HepG2 (cell line): ENCODE results near the gene SALL4. TPM values are rescaled to one million over a fixed set of nuclear protein-coding genes. Genes with fewer than 3 reads are reported as not detected.

Source experiments
- AHR ChIP-seq: IDR thresholded peaks from 2 replicates; pipeline ENCODE4 v1.6.1; 2018; ENCODE audit warnings: missing genetic modification reagents, missing compliant biosample characterization
- GATAD2A ChIP-seq: IDR thresholded peaks from 2 replicates; pipeline ENCODE4 v1.6.1; 2016
- KDM5A ChIP-seq: fragments of 200-600 bp; sonication (generic); IDR thresholded peaks from 2 replicates; pipeline ENCODE4 v1.7.0; 2018; ENCODE audit warnings: antibody characterized with exemption, mild to moderate bottlenecking, low read length, borderline replicate concordance
- KLF6 ChIP-seq: IDR thresholded peaks from 2 replicates; pipeline ENCODE4 v1.8.0; 2016; ENCODE audit warnings: missing biosample characterization, missing genetic modification reagents
- MAFF ChIP-seq: IDR thresholded peaks from 2 replicates; pipeline ENCODE4 v1.6.1; 2011; ENCODE audit warnings: low read depth, low read length, improper control_type of control experiment
- MED13 ChIP-seq: sonication (generic); formaldehyde crosslinking; IDR thresholded peaks from 2 replicates; pipeline ENCODE4 v1.5.0; 2020; ENCODE audit warnings: missing genetic modification reagents
- MTA1 ChIP-seq: sonication (generic); formaldehyde crosslinking; IDR thresholded peaks from 2 replicates; pipeline ENCODE4 v1.4.0; 2020; ENCODE audit warnings: missing genetic modification reagents, mild to moderate bottlenecking, borderline replicate concordance
- RARA ChIP-seq: IDR thresholded peaks from 2 replicates; pipeline ENCODE4 v1.6.1; 2016; ENCODE audit warnings: missing genetic modification reagents, missing compliant biosample characterization
- RFX3 ChIP-seq: IDR thresholded peaks from 2 replicates; pipeline ENCODE4 v1.6.1; 2016; ENCODE audit warnings: missing biosample characterization, missing genetic modification reagents
- ZNF121 ChIP-seq: sonication (generic); formaldehyde crosslinking; IDR thresholded peaks from 2 replicates; pipeline ENCODE4 v1.5.0; 2020; ENCODE audit warnings: mild to moderate bottlenecking, missing genetic modification reagents
- ZNF143 ChIP-seq: sonication (generic); formaldehyde crosslinking; IDR thresholded peaks from 2 replicates; pipeline ENCODE4 v1.4.0; 2020; ENCODE audit warnings: missing genetic modification reagents
- ZNF274 ChIP-seq: sonication (generic); formaldehyde crosslinking; IDR thresholded peaks from 2 replicates; pipeline ENCODE4 v1.5.1; 2020; ENCODE audit warnings: mild to moderate bottlenecking, missing genetic modification reagents
- ZNF382 ChIP-seq: sonication (generic); formaldehyde crosslinking; IDR thresholded peaks from 2 replicates; pipeline ENCODE4 v1.5.0; 2020; ENCODE audit warnings: missing genetic modification reagents, mild to moderate bottlenecking, borderline replicate concordance
- ZNF607 ChIP-seq: sonication (generic); formaldehyde crosslinking; IDR thresholded peaks from 2 replicates; pipeline ENCODE4 v1.5.1; 2020; ENCODE audit warnings: missing genetic modification reagents, mild to moderate bottlenecking, borderline replicate concordance
- ZNF660 ChIP-seq: sonication (generic); formaldehyde crosslinking; IDR thresholded peaks from 2 replicates; pipeline ENCODE4 v1.5.1; 2020; ENCODE audit warnings: mild to moderate bottlenecking, low read depth, missing genetic modification reagents, borderline replicate concordance
- ZNF75D ChIP-seq: sonication (generic); formaldehyde crosslinking; IDR thresholded peaks from 2 replicates; pipeline ENCODE4 v1.8.1; 2023; ENCODE audit warnings: missing genetic modification reagents, mild to moderate bottlenecking, borderline replicate concordance
- polyA plus RNA-seq, 8 experiments: library from polyadenylated mRNA; depleted of rRNA in 3 of 8; stranded (reverse) in 7 of 8; unstranded in 1 of 8; fragments of >200 nt; fragmentation: Illumina TruSeq in 4 of 8; extraction: Trizol in 4 of 8; gene quantifications; 2 replicates each; pipeline versions ENCODE4 v1.2.1 to v1.2.3, GENCODE V29; 2011 to 2016; ENCODE audit warnings: low read depth in 4 of 8, missing spikeins in 1 of 8, mixed read lengths in 1 of 8; ENCODE audit not compliant: insufficient read depth in 1 of 8
- total RNA-seq, 5 experiments: library from RNA; depleted of rRNA; stranded (reverse); fragments of >200 nt; fragmentation: Illumina TruSeq; extraction: Trizol; gene quantifications; 2 replicates each; pipeline ENCODE4 v1.2.3, GENCODE V29; 2016; ENCODE audit warnings: low read depth in 1 of 5
- TF ChIP-seq, protein P1 (sequence below): IDR thresholded peaks from 2 replicates; pipeline ENCODE4 v1.6.1; 2016; ENCODE audit warnings: low read depth, control low read depth
- TF ChIP-seq, protein P2 (sequence below): sonication (generic); formaldehyde crosslinking; IDR thresholded peaks from 2 replicates; pipeline ENCODE4 v1.9.0; 2022; ENCODE audit warnings: low read depth, missing genetic modification reagents
- TF ChIP-seq, protein P3 (sequence below): sonication (generic); formaldehyde crosslinking; IDR thresholded peaks from 2 replicates; pipeline ENCODE4 v1.9.0; 2021; ENCODE audit warnings: missing genetic modification reagents, mild to moderate bottlenecking, borderline replicate concordance
- TF ChIP-seq, protein P4 (sequence below): sonication (generic); formaldehyde crosslinking; conservative IDR thresholded peaks from 2 replicates; pipeline ENCODE4 v1.8.0; 2022; ENCODE audit warnings: low read depth, missing genetic modification reagents
- TF ChIP-seq, protein P5 (sequence below): sonication (generic); formaldehyde crosslinking; IDR thresholded peaks from 2 replicates; pipeline ENCODE4 v1.5.0; 2020; ENCODE audit warnings: mild to moderate bottlenecking, missing genetic modification reagents

Gene SALL4
- total and polyA plus RNA-seq, 2 of the 13 experiments (the other 11 are each of a cell fraction or from before 2014, with no cell fraction given), result 0.33 to 1.8 TPM

DNA sequence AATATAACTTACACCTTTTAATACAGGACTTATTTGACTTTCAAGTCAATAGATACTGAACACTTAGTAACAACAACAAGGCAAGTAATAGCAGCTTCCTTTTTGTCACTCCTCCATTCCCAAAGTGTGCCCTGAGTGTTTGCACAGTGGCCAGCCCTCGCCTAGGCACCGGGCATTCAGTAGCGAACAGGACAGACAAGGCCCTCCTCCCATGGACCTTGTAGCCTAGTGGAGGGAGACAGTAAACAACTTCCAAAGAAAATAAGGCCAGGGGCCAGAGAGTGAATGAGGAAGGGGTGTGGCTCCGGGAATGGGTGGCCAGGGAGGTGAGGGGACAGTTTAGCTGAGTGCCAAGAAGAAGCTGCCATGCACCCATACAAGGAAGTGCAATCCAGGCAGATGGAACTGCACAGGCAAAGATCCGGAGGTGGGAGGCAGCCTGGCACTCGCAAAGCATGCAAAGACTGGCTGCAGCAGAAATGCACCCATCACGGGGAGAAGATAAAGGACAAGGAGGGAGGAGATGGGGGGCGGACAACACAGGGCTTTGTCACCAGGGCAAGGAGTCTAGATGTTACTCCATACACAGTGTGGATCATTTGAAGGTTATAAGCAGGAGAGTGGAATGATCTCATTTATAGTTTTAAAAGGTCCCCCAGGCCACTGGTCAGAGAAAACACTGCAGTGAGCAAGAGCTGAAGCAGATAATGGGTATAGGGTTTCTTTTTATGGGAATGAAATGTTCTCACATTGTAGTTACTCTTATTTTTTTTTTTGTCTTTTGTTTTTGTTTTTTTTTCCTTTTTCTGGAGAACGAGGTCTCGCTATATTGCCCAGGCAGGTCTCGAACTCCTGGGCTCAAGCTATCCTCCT lies 66.4 kb downstream of the SALL4 start (continued):
- TF ChIP-seq ZNF75D (CRISPR knock-in tag) (no peak), GATAD2A (CRISPR knock-in tag) (peak; percentile 64), MTA1 (CRISPR knock-in tag) (0 out of 2 replicates have a peak, but pooled peaks have one; percentile 29), RARA (CRISPR knock-in tag) (peak; percentile 70; the same call in 1 of the 2 replicates), ZNF143 (CRISPR knock-in tag) (no peak), ZNF607 (CRISPR knock-in tag) (peak; percentile 68), ZNF274 (peak; percentile 78; the same call in 1 of the 2 replicates), ZNF121 (CRISPR knock-in tag) (0 out of 2 replicates have a peak, but pooled peaks have one; percentile 17), ZNF382 (CRISPR knock-in tag) (no peak), MAFF (no peak), KDM5A (no peak), RFX3 (CRISPR knock-in tag) (no peak), KLF6 (no peak), AHR (CRISPR knock-in tag) (peak; percentile 36; the same call in 1 of the 2 replicates), MED13 (CRISPR knock-in tag) (no peak), ZNF660 (CRISPR knock-in tag) (no peak)
- TF ChIP-seq, protein P1, sequence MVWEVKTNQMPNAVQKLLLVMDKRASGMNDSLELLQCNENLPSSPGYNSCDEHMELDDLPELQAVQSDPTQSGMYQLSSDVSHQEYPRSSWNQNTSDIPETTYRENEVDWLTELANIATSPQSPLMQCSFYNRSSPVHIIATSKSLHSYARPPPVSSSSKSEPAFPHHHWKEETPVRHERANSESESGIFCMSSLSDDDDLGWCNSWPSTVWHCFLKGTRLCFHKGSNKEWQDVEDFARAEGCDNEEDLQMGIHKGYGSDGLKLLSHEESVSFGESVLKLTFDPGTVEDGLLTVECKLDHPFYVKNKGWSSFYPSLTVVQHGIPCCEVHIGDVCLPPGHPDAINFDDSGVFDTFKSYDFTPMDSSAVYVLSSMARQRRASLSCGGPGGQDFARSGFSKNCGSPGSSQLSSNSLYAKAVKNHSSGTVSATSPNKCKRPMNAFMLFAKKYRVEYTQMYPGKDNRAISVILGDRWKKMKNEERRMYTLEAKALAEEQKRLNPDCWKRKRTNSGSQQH (CRISPR knock-in tag), result no peak
- TF ChIP-seq, protein P2, sequence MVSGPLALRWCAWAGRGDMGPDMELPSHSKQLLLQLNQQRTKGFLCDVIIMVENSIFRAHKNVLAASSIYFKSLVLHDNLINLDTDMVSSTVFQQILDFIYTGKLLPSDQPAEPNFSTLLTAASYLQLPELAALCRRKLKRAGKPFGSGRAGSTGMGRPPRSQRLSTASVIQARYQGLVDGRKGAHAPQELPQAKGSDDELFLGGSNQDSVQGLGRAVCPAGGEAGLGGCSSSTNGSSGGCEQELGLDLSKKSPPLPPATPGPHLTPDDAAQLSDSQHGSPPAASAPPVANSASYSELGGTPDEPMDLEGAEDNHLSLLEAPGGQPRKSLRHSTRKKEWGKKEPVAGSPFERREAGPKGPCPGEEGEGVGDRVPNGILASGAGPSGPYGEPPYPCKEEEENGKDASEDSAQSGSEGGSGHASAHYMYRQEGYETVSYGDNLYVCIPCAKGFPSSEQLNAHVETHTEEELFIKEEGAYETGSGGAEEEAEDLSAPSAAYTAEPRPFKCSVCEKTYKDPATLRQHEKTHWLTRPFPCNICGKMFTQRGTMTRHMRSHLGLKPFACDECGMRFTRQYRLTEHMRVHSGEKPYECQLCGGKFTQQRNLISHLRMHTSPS (CRISPR knock-in tag), result peak; percentile 89; the same call in 1 of the 2 replicates
- TF ChIP-seq, protein P3, sequence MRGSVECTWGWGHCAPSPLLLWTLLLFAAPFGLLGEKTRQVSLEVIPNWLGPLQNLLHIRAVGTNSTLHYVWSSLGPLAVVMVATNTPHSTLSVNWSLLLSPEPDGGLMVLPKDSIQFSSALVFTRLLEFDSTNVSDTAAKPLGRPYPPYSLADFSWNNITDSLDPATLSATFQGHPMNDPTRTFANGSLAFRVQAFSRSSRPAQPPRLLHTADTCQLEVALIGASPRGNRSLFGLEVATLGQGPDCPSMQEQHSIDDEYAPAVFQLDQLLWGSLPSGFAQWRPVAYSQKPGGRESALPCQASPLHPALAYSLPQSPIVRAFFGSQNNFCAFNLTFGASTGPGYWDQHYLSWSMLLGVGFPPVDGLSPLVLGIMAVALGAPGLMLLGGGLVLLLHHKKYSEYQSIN (CRISPR knock-in tag), result no peak
- TF ChIP-seq, protein P4, sequence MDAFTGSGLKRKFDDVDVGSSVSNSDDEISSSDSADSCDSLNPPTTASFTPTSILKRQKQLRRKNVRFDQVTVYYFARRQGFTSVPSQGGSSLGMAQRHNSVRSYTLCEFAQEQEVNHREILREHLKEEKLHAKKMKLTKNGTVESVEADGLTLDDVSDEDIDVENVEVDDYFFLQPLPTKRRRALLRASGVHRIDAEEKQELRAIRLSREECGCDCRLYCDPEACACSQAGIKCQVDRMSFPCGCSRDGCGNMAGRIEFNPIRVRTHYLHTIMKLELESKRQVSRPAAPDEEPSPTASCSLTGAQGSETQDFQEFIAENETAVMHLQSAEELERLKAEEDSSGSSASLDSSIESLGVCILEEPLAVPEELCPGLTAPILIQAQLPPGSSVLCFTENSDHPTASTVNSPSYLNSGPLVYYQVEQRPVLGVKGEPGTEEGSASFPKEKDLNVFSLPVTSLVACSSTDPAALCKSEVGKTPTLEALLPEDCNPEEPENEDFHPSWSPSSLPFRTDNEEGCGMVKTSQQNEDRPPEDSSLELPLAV (CRISPR knock-in tag), result no peak
- TF ChIP-seq, protein P5, sequence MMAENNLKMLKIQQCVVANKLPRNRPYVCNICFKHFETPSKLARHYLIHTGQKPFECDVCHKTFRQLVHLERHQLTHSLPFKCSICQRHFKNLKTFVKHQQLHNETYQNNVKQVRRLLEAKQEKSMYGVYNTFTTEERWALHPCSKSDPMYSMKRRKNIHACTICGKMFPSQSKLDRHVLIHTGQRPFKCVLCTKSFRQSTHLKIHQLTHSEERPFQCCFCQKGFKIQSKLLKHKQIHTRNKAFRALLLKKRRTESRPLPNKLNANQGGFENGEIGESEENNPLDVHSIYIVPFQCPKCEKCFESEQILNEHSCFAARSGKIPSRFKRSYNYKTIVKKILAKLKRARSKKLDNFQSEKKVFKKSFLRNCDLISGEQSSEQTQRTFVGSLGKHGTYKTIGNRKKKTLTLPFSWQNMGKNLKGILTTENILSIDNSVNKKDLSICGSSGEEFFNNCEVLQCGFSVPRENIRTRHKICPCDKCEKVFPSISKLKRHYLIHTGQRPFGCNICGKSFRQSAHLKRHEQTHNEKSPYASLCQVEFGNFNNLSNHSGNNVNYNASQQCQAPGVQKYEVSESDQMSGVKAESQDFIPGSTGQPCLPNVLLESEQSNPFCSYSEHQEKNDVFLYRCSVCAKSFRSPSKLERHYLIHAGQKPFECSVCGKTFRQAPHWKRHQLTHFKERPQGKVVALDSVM (CRISPR knock-in tag), result peak; percentile 50; the same call in 1 of the 2 replicates
